Suprapubic skin (tissue), 4 donors: ENCODE results near the gene RPTOR. TPM values are rescaled to one million over a fixed set of nuclear protein-coding genes. Genes with fewer than 3 reads are reported as not detected.

ENCODE experiments used
- DNase-seq, 2 donors: peaks; one replicate each; pipeline ENCODE4 v3.0.0-alpha.2; 2019; ENCODE audit warnings: low spot score in 2 of 2
- H3K27ac ChIP-seq: fragments of 200-600 bp; sonication (generic); one replicate; pipeline ENCODE4 v1.5.1; 2019
- H3K27me3 ChIP-seq: fragments of 200-600 bp; sonication (generic); one replicate; pipeline ENCODE4 v1.5.1; 2019
- H3K36me3 ChIP-seq: fragments of 200-600 bp; sonication (generic); one replicate; pipeline ENCODE4 v1.5.1; 2019
- H3K4me1 ChIP-seq: fragments of 200-600 bp; sonication (generic); one replicate; pipeline ENCODE4 v1.5.1; 2019
- H3K4me3 ChIP-seq: fragments of 200-600 bp; sonication (generic); one replicate; pipeline ENCODE4 v1.5.1; 2019; ENCODE audit warnings: mild to moderate bottlenecking
- H3K9me3 ChIP-seq: fragments of 200-600 bp; sonication (generic); one replicate; pipeline ENCODE4 v1.5.1; 2019
- CTCF ChIP-seq, 2 donors: fragments of 200-600 bp in 1 of 2; fragments of 450-650 bp in 1 of 2; sonication (generic) in 1 of 2; IDR thresholded peaks; one replicate each; pipeline ENCODE4 v1.5.1; 2016 to 2019; ENCODE audit warnings: antibody characterized with exemption in 2 of 2, mild to moderate bottlenecking in 1 of 2, moderate library complexity in 1 of 2
- EP300 ChIP-seq: sonication (generic); formaldehyde crosslinking; IDR thresholded peaks from one replicate; pipeline ENCODE4 v1.6.1; 2017; ENCODE audit warnings: antibody characterized with exemption
- POLR2A ChIP-seq, 2 donors: fragments of 450-650 bp; IDR thresholded peaks; one replicate each; pipeline ENCODE4 v1.6.1; 2017; ENCODE audit warnings: antibody characterized with exemption in 2 of 2, mild to moderate bottlenecking in 2 of 2, moderate library complexity in 2 of 2
- POLR2AphosphoS5 ChIP-seq, 3 donors: sonication (generic); formaldehyde crosslinking; IDR thresholded peaks; one replicate each; pipeline ENCODE4 v1.6.1; 2017; ENCODE audit warnings: antibody characterized with exemption in 3 of 3
- WGBS: methylation state at CpG from one replicate; pipeline ENCODE4 v1.1.5; 2018; 5-methylcytosine and 5-hydroxymethylcytosine counted together
- total RNA-seq, 4 donors: library from RNA; depleted of rRNA; stranded (reverse); fragments of >200 nt; gene quantifications; one replicate each; pipeline ENCODE4 v1.1.0, GENCODE V29; 2016

The RPTOR gene
- total RNA-seq, 4 donors from 2014 or later: 45.8 to 84.6 (median 53.0) TPM

- peak in 1 of 2 donors; percentile 29 for DNase-seq
- H3K4me1 ChIP-seq: peaks cover 53% of the 10 kb centered on the region
- H3K9me3 ChIP-seq: no peaks in the 10 kb centered on the region
- no peak for TF ChIP-seq POLR2A (IDR thresholded peaks at IDR 0.05)
- no peak for TF ChIP-seq POLR2AphosphoS5 (IDR thresholded peaks at IDR 0.05)
- H3K27ac ChIP-seq: no peak overlapping the region
- no peaks in the 10 kb centered on the region for H3K27me3 ChIP-seq
- H3K36me3 ChIP-seq: no peaks in the 10 kb centered on the region
- 85% methylated on average over 8 of the region's 8 CpGs for WGBS
- H3K4me3 ChIP-seq: no peak overlapping the region
Measured at GRCh38 chr17:80786887-80787286, 242.2 kb downstream of the RPTOR start.

- H3K36me3 ChIP-seq: no peaks in the 10 kb centered on the region
- H3K9me3 ChIP-seq: no peaks in the 10 kb centered on the region
- H3K4me3 ChIP-seq: no peak overlapping the region
- H3K4me1 ChIP-seq: peaks cover 58% of the 10 kb centered on the region
- TF ChIP-seq POLR2A (IDR thresholded peaks at IDR 0.05) (no peak), CTCF (IDR thresholded peaks at IDR 0.05) (no peak), POLR2AphosphoS5 (IDR thresholded peaks at IDR 0.05) (no peak), EP300 (no peak)
- DNase-seq: no peak
- no peaks in the 10 kb centered on the region for H3K27me3 ChIP-seq
- no peak overlapping the region for H3K27ac ChIP-seq
- WGBS: 95% methylated on average over 3 of the region's 3 CpGs
Measured at GRCh38 chr17:80787881-80788280, 243.2 kb downstream of the RPTOR start.

- DNase-seq: peak; percentile 78 to 79
- no peaks in the 10 kb centered on the region for H3K36me3 ChIP-seq
- 40% methylated on average over 6 of the region's 7 CpGs for WGBS
- no peaks in the 10 kb centered on the region for H3K9me3 ChIP-seq
- H3K27me3 ChIP-seq: no peaks in the 10 kb centered on the region
- peak overlapping the region; percentile 73 for H3K27ac ChIP-seq
- TF ChIP-seq POLR2AphosphoS5 (IDR thresholded peaks at IDR 0.05) (peak in 2 of 3 donors; percentile 51 to 66), POLR2A (IDR thresholded peaks at IDR 0.05) (no peak)
- H3K4me1 ChIP-seq: peaks cover 47% of the 10 kb centered on the region
- no peak overlapping the region for H3K4me3 ChIP-seq
Measured at GRCh38 chr17:80789356-80789902, 244.8 kb downstream of the RPTOR start.

GRCh38 chr17:80790021-80790765 is 245.6 kb downstream of the RPTOR start:
- Histone ChIP-seq H3K9me3 (no peaks in the 10 kb centered on the region), H3K4me3 (no peak overlapping the region), H3K4me1 (peaks cover 47% of the 10 kb centered on the region), H3K27ac (peak overlapping the region; percentile 73), H3K27me3 (no peaks in the 10 kb centered on the region), H3K36me3 (no peaks in the 10 kb centered on the region)
- peak in 1 of 2 donors; percentile 61 for DNase-seq
- WGBS: 64% methylated on average over 13 of the region's 13 CpGs
- TF ChIP-seq CTCF (IDR thresholded peaks at IDR 0.05) (no peak), EP300 (no peak), POLR2AphosphoS5 (IDR thresholded peaks at IDR 0.05) (no peak), POLR2A (IDR thresholded peaks at IDR 0.05) (no peak)

GRCh38 chr17:80790981-80791742 is 246.5 kb downstream of the RPTOR start:
- Histone ChIP-seq H3K27me3 (no peaks in the 10 kb centered on the region), H3K36me3 (peaks cover 3% of the 10 kb centered on the region), H3K9me3 (no peaks in the 10 kb centered on the region), H3K4me1 (peaks cover 47% of the 10 kb centered on the region), H3K4me3 (no peak overlapping the region), H3K27ac (peak overlapping the region; percentile 74)
- TF ChIP-seq CTCF (IDR thresholded peaks at IDR 0.05) (no peak), POLR2A (IDR thresholded peaks at IDR 0.05) (no peak), POLR2AphosphoS5 (IDR thresholded peaks at IDR 0.05) (no peak), EP300 (no peak)
- peak in 1 of 2 donors; percentile 60 for DNase-seq
- 80% methylated on average over 10 of the region's 10 CpGs for WGBS
